Stimulated activated CD8-positive, alpha-beta memory T cell treated with anti-CD3 and anti-CD28 coated beads, Interleukin-2, amount 100 ng/mL, for 1 hour (primary cell): ENCODE results near the gene C17orf75.

Experiments
- DNase-seq, 2 donors: peaks; one replicate each; pipeline ENCODE4 v3.0.0-alpha.2; 2020; ENCODE audit warnings: low read depth in 2 of 2

C17orf75 gene

GRCh38 chr17:32302860-32303649, 38.9 kb downstream of the C17orf75 start:
- DNase-seq = no peak

- DNase-seq = no peak
Observed at GRCh38 chr17:32302037-32302436, 39.9 kb downstream of the C17orf75 start.

GRCh38 chr17:32299580-32300164, 42.3 kb downstream of the C17orf75 start:
- DNase-seq = no peak

- no peak for DNase-seq
Observed at GRCh38 chr17:32298721-32299579, 43.0 kb downstream of the C17orf75 start.

- DNase-seq = no peak
Observed at GRCh38 chr17:32298298-32298697, 43.7 kb downstream of the C17orf75 start.

GRCh38 chr17:32297860-32298259, 44.1 kb downstream of the C17orf75 start:
- DNase-seq = no peak

- no peak for DNase-seq
Observed at GRCh38 chr17:32297424-32297823, 44.5 kb downstream of the C17orf75 start.

GRCh38 chr17:32292094-32292493, 49.9 kb downstream of the C17orf75 start:
- DNase-seq = no peak

GRCh38 chr17:32289471-32290070, 52.4 kb downstream of the C17orf75 start:
- DNase-seq = no peak

GRCh38 chr17:32288615-32289014, 53.4 kb downstream of the C17orf75 start:
- no peak for DNase-seq

GRCh38 chr17:32287804-32288511, 54.0 kb downstream of the C17orf75 start:
- DNase-seq = no peak

GRCh38 chr17:32286518-32286900, 55.5 kb downstream of the C17orf75 start:
- no peak for DNase-seq

GRCh38 chr17:32285746-32286517, 56.0 kb downstream of the C17orf75 start:
- DNase-seq = no peak

GRCh38 chr17:32285306-32285705, 56.7 kb downstream of the C17orf75 start:
- no peak for DNase-seq

GRCh38 chr17:32283745-32284201, 58.2 kb downstream of the C17orf75 start:
- DNase-seq = no peak

- no peak for DNase-seq
Observed at GRCh38 chr17:32281011-32281451, 60.9 kb downstream of the C17orf75 start.

GRCh38 chr17:32279891-32280716, 61.9 kb downstream of the C17orf75 start:
- no peak for DNase-seq

- DNase-seq = no peak
Observed at GRCh38 chr17:32278815-32279214, 63.2 kb downstream of the C17orf75 start.
